Endothelial cell of umbilical vein (primary cell): ENCODE data around the gene MAP6D1.

Experiments used
- CTCF ChIP-seq, 2 donors: IDR thresholded peaks; 1 replicate in 1 of 2; 2 replicates in 1 of 2; pipeline ENCODE4 v1.5.1; 2011; ENCODE audit warnings: low read length in 2 of 2, mild to moderate bottlenecking in 2 of 2, moderate library complexity in 2 of 2, control low read depth in 1 of 2, inconsistent platforms in 1 of 2, low read depth in 1 of 2; ENCODE audit not compliant: insufficient read depth in 1 of 2; ENCODE audit errors: extremely low read depth in 1 of 2
- JUN ChIP-seq: IDR thresholded peaks from 2 replicates; pipeline ENCODE4 v1.6.1; 2011; ENCODE audit warnings: borderline replicate concordance, low read depth; ENCODE audit not compliant: insufficient read length, insufficient read depth
- MYC ChIP-seq: IDR thresholded peaks from one replicate; pipeline ENCODE4 v1.6.1; 2011; ENCODE audit warnings: mild to moderate bottlenecking, low read depth, low read length
- POLR2A ChIP-seq: IDR thresholded peaks from 2 replicates; pipeline ENCODE4 v1.6.1; 2012; ENCODE audit warnings: low read depth, mild to moderate bottlenecking, control low read depth, low read length
- POLR2AphosphoS5 ChIP-seq: IDR thresholded peaks from 2 replicates; pipeline ENCODE4 v1.6.1; 2012; ENCODE audit warnings: low read depth, mild to moderate bottlenecking, control low read depth, low read length, moderate library complexity; ENCODE audit not compliant: insufficient read depth
- TF ChIP-seq, protein P1 (sequence below): IDR thresholded peaks from 2 replicates; pipeline ENCODE4 v1.6.1; 2011; ENCODE audit not compliant: insufficient read depth, insufficient read length

- TF ChIP-seq MYC (no peak), CTCF (IDR thresholded peaks at IDR 0.05; ENCODE audit: extremely low read depth in 1 of 2, insufficient read depth in 1 of 2, low read depth in 1 of 2, low read length in 2 of 2) (no peak), POLR2A (no peak), POLR2AphosphoS5 (no peak), JUN (no peak)
- TF ChIP-seq, protein P1, sequence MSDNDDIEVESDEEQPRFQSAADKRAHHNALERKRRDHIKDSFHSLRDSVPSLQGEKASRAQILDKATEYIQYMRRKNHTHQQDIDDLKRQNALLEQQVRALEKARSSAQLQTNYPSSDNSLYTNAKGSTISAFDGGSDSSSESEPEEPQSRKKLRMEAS: no peak
Observed at GRCh38 chr3:183792976-183793375, 32.4 kb downstream of the MAP6D1 start.
